HPDE6-E6E7 (cell line): ENCODE data around the gene SERP2.

ENCODE experiments used
- DNase-seq: peaks from one replicate; pipeline ENCODE4 v3.0.0; 2011; ENCODE audit warnings: missing footprints; ENCODE audit errors: extremely low spot score

Gene SERP2

DNA sequence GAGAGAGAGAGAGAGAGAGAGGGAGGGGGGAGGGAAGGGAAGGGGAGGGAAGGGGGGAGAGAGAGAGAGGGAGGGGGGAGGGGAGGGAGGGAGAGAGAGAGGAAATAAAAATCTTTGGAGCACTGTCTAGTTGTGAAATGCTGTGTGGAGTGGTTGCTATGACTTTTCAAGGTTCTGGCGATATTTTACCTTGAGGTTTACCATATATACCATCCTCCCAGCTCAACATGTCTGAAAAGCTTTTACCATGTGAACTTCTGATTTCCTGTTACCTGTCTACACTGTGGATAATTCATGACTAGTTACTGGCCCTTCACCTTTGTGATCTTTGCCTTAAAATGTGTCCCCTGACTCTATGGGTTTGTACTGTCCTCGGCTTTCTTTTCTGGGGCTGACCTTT, 38.2 kb downstream of the SERP2 start:
- no peak for DNase-seq

- DNase-seq = no peak
Observed at GRCh38 chr13:44412346-44412935, 38.8 kb downstream of the SERP2 start.

DNA sequence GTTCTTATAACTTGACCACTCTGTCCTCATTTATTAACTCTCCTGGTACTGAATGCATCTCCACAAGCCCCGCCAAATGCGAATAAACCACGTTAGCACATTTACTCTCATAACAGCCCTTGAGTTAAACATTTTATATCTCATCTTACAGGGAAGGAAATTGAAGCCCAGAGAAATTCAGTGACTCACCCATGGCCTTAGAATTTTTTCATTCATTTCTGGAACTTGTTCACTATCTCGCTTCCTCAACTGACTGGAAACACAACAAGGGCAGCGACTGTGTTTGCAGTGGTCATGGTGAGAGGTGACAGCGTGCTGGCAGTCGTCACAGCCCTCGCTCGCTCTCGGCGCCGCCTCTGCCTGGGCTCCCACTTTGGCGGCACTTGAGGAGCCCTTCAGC, 39.5 kb downstream of the SERP2 start:
- no peak for DNase-seq

DNA sequence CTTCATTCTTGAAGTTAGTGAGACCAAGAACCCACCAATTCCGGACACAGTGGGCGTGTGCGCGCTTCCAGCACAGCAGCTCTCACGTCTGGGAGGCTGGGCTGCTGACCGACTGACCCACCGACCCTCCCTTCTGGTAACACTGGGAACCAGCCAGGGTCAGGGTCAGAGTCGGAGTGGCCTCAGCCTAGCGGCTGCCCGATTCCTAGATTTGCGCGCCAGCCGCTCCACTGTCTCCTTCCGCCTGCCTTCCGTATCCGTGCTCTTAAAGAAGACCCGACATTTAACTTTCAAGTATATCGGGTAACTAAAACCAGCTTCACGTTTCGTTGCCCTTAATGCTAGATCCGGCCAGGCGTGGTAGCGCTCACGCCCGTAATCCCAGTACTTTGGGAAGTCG, 41.1 kb downstream of the SERP2 start:
- no peak for DNase-seq

DNA sequence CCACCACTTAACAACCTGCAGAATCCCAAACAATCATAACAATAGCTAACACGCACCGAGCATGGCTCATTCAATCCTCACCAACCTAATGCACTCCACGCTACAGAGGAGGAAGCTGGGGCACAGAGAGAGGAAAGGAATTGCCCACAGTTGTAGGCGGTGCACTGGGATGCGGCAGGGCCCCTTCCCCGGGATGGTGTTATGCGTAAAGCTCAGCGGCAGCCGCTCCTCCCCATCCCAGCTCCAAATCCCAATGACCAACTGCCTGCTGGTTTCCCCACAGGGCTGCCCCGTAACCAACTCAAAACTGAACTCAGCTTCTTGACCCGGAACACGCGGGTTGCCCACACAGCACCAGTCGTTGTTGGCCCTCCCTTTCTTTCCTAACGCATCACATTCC, 42.2 kb downstream of the SERP2 start:
- no peak for DNase-seq

- DNase-seq = no peak
Observed at GRCh38 chr13:44416301-44416700, 42.7 kb downstream of the SERP2 start.

GRCh38 chr13:44416744-44417143, 43.1 kb downstream of the SERP2 start:
- no peak for DNase-seq

- no peak for DNase-seq
Observed at GRCh38 chr13:44417446-44417845, 43.8 kb downstream of the SERP2 start.

- DNase-seq = no peak
Observed at GRCh38 chr13:44417876-44418275, 44.3 kb downstream of the SERP2 start.

GRCh38 chr13:44420376-44421220, 47.0 kb downstream of the SERP2 start:
- no peak for DNase-seq

GRCh38 chr13:44421853-44422525, 48.4 kb downstream of the SERP2 start:
- no peak for DNase-seq

DNA sequence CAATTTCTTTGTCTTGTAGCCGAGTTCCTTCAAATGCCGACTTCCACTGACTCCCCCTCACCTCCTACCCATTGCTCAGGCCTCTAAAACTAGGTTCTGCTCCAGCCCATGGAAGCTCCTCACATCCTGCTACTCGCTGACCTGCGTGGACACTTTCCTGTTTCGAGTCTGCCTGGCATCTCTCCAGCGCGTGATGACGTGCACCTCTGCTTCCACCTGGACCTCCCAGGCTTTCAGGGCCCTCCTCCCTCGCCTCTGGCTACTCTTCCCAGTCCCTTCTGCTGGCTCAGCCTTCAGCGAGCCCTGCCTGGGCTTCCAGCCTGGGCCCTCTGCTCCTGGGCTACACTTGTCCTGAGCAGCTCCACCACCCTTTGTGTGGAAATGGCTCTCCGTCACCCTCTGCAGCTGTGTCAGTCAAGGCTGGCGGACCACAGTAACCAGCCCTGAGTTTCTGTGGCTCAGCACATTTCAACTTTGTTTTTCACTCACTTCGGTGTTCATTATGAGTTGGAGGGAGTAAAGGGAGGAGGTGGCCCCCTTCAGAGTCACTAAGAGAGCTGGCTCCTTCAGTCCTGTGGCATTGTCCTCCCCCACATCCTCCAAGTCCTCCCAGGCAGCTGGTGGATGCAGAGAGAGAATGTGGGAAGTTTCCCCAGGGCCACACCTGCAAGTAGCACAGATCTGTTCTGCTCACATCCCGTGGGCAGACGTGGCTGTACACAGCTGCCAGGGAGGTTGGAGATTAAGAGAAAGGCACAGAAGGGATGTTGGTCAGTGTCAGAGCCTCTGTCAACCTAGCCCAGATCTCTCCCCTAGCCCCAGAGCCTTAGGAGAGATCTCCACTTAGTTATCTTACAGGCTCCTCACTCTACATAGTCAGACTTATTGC, 49.4 kb downstream of the SERP2 start:
- no peak for DNase-seq

- no peak for DNase-seq
Observed at GRCh38 chr13:44423824-44424223, 50.2 kb downstream of the SERP2 start.

DNA sequence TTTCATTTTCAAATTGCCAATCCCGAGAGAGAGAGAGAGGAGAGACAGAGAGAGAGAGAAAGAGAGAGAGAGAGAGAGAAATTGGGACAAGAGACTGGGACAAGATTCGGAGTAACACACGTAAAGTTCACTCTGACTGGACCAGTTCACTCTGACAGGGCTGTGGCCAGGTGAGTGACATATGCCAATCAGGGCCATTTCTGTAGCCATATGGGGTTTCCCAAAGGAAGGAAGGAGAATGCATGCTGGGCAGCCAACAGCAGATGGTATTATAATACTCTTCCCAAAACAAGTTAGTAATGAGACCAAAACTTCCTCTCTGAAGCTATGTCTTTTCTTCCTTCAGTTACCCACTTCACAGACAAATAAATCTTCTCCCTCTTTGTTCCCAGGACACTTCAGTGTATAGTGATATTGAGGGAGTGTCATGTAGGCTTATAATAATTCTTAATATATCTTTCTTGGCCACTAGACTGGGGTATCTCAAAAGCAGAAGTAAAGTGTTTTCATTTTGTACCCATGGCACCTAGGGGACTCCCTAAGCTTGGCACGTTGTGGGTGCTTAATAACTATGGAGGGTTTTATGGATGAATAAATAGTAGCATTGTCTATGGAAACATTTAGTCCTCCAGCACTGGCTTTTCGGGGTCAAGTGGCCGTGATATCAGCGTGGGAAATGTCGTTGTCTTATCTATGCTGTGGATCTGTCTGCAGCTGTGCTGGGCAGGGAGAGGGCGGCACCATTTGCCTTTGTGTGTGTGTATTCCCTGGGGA, 51.6 kb downstream of the SERP2 start:
- no peak for DNase-seq

- no peak for DNase-seq
Observed at GRCh38 chr13:44425815-44426078, 52.1 kb downstream of the SERP2 start.

- DNase-seq = no peak
Observed at GRCh38 chr13:44426461-44426860, 52.8 kb downstream of the SERP2 start.

DNA sequence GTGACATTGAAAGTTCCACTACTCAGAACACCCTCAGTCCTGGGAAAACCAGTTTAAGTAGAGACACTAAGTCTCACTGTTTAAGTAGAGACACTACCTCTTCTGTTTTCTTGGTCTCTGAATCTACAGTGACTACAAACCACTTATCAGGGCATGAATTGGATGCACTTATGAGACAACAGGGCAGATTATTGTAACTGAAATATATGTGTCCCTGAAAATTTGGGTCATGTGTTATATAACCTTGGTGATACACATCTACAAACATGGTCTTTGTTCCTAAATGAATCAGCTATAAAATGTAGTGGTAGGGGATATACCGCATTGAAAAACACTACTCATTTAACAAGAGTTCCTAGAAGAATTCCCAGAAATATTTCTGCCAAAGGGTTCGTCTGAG, 55.7 kb downstream of the SERP2 start:
- no peak for DNase-seq

DNA sequence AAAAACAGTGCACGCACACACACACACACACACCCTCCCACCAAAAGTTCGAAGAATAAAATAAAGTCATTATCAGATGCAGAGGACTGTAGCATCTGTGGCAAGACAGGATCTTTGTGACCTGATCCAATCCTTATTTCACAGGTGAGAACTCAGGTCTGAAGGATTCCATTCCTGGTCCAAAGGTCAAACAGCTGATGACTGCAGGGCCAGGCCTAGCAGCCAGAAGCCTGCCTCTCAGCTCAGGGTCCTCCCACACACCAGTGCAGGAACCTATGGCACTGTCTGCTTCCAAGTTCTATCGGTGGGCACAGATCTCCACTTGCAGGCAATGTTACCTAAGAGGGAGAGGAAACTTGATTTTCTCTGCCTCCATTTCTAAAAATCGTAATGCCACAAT, 57.5 kb downstream of the SERP2 start:
- DNase-seq = no peak

DNA sequence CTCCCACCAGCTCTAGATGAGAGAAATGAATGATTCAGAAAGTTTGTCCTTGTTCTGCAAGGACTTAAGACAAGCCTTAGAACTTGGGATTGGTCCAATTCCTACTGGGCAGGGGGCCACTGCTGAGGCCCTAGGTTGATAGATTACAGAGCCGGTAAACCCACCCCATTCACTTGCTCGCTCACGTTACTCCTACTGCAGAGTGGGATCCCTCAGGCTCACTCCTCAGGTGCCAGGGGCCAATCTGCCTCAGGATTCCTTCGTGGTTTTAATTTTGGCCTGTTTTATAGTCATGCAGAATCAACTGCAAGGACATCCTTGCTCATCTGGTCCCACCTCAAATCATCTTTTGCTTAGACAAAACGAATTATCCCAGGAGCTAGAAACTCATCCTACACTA, 59.0 kb downstream of the SERP2 start:
- no peak for DNase-seq

DNA sequence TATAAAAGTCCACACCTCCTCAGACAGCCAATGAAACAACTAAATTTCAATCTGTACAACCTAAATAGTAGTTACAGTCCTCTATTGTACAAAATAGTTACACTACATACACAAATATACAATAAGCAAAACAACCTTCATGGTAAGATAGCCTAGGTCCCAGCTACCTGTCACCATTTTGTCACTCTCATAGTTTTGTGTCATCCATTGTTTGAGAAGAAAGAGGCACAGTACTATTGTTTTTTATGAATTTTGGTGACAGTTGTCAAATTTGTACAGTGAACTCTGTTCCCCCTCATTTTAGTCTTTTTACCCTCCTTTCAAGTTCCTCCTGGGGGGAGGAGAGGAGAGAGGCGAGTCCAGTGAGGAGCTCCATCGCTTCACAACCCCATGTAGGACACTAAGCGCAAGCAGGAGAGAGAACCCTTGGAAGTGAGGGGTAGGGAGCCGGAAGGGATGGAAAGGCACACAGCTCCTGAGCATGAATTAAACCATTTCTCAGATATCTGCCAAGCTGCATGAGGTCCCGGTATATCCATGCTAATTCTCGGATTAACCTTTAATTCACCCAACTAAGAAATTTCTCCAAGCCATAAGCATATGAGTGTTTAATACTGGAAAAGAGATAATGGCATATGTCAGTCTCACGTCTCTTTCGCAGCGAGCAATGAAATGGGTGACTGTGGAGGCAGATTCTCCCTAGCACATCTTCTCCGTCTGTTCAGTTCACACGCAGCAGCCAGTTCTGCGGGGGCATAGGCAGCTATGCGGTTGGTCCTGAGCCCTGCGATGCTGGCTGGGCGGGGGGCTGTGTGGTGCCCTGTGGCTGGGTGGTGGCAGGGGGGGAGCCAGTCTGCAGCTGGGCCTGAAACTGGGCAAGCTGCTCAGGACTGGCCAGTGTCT, 60.5 kb downstream of the SERP2 start:
- DNase-seq = no peak

- no peak for DNase-seq
Observed at GRCh38 chr13:44434766-44435141, 61.1 kb downstream of the SERP2 start.
